ENCODE results near the gene PACS1. TPM values are rescaled to one million over a fixed set of nuclear protein-coding genes. Genes with fewer than 3 reads are reported as not detected.
"Not testable (repeated sequence)": the region's sequence is repeated elsewhere in the genome, so short reads cannot be mapped to it uniquely, and the experiment has no call there.

PACS1 gene
- total and polyA plus RNA-seq, 2 donors (not counting 1 experiment from before 2014, with no cell fraction given) = 25.9 to 28.5 TPM

GRCh38 chr11:66247801-66248200 is 177.7 kb downstream of the PACS1 start:
- no peaks in the 10 kb centered on the region for H3K27me3 ChIP-seq (ENCODE audit: control insufficient read depth, insufficient read depth, low read length)
- no peaks in the 10 kb centered on the region for H4K20me1 ChIP-seq (ENCODE audit: control insufficient read depth, extremely low read depth, insufficient read depth, low read length)
- H3K36me3 ChIP-seq (ENCODE audit: control insufficient read depth, insufficient read depth, low read length) = peaks cover 8% of the 10 kb centered on the region
- H3K27ac ChIP-seq (ENCODE audit: insufficient read depth, low read length) = no peak overlapping the region
- no peaks in the 10 kb centered on the region for H3K79me2 ChIP-seq (ENCODE audit: control insufficient read depth, insufficient read depth, low read length)
- H3K4me2 ChIP-seq (ENCODE audit: extremely low read depth, insufficient read depth, low read length) = no peak overlapping the region
- H2AFZ ChIP-seq (ENCODE audit: low read length) = no peak overlapping the region
- no peaks in the 10 kb centered on the region for H3K4me1 ChIP-seq (ENCODE audit: control insufficient read depth, extremely low read depth, insufficient read depth, low read length)
- H3K9me3 ChIP-seq (ENCODE audit: control insufficient read depth, insufficient read depth, low read depth, low read length) = no peaks in the 10 kb centered on the region
- no peak overlapping the region for H3K4me3 ChIP-seq (replicated peaks in 1 of 4; ENCODE audit: control extremely low read depth in 1 of 4, insufficient read depth in 1 of 4, low read depth in 3 of 4, low read length in 4 of 4)
- TF ChIP-seq EZH2 (IDR thresholded peaks at IDR 0.05; ENCODE audit: low read length, missing control alignments) (no peak), CTCF (conservative IDR thresholded peaks at IDR 0.05 in 1 of 2, IDR thresholded peaks at IDR 0.05 in 1 of 2; ENCODE audit: low read depth in 1 of 2, low read length in 2 of 2) (no peak)
- H3K9ac ChIP-seq (ENCODE audit: insufficient read depth, low read length) = no peak overlapping the region
- no peak for DNase-seq (ENCODE audit: low read depth in 2 of 2)

GRCh38 chr11:66248903-66249302 is 178.8 kb downstream of the PACS1 start:
- Histone ChIP-seq H3K4me1 (ENCODE audit: control insufficient read depth, extremely low read depth, insufficient read depth, low read length) (no peaks in the 10 kb centered on the region), H3K9me3 (ENCODE audit: control insufficient read depth, insufficient read depth, low read depth, low read length) (no peaks in the 10 kb centered on the region), H3K36me3 (ENCODE audit: control insufficient read depth, insufficient read depth, low read length) (peaks cover 6% of the 10 kb centered on the region), H2AFZ (ENCODE audit: low read length) (no peak overlapping the region), H3K4me3 (replicated peaks in 1 of 4; ENCODE audit: control extremely low read depth in 1 of 4, insufficient read depth in 1 of 4, low read depth in 3 of 4, low read length in 4 of 4) (no peak overlapping the region), H3K9ac (ENCODE audit: insufficient read depth, low read length) (no peak overlapping the region), H3K4me2 (ENCODE audit: extremely low read depth, insufficient read depth, low read length) (no peak overlapping the region), H3K79me2 (ENCODE audit: control insufficient read depth, insufficient read depth, low read length) (no peaks in the 10 kb centered on the region), H3K27ac (ENCODE audit: insufficient read depth, low read length) (no peak overlapping the region), H3K27me3 (ENCODE audit: control insufficient read depth, insufficient read depth, low read length) (no peaks in the 10 kb centered on the region), H4K20me1 (ENCODE audit: control insufficient read depth, extremely low read depth, insufficient read depth, low read length) (no peaks in the 10 kb centered on the region)
- DNase-seq (ENCODE audit: low read depth in 2 of 2) = no peak
- TF ChIP-seq CTCF (conservative IDR thresholded peaks at IDR 0.05 in 1 of 2, IDR thresholded peaks at IDR 0.05 in 1 of 2; ENCODE audit: low read depth in 1 of 2, low read length in 2 of 2) (no peak), EZH2 (IDR thresholded peaks at IDR 0.05; ENCODE audit: low read length, missing control alignments) (no peak)

GRCh38 chr11:66251809-66252208 is 181.7 kb downstream of the PACS1 start:
- DNase-seq (ENCODE audit: low read depth in 2 of 2) = no peak
- H2AFZ ChIP-seq (ENCODE audit: low read length) = no peak overlapping the region
- peaks cover 4% of the 10 kb centered on the region for H3K36me3 ChIP-seq (ENCODE audit: control insufficient read depth, insufficient read depth, low read length)
- no peaks in the 10 kb centered on the region for H4K20me1 ChIP-seq (ENCODE audit: control insufficient read depth, extremely low read depth, insufficient read depth, low read length)
- no peaks in the 10 kb centered on the region for H3K9me3 ChIP-seq (ENCODE audit: control insufficient read depth, insufficient read depth, low read depth, low read length)
- no peak overlapping the region for H3K4me2 ChIP-seq (ENCODE audit: extremely low read depth, insufficient read depth, low read length)
- H3K27me3 ChIP-seq (ENCODE audit: control insufficient read depth, insufficient read depth, low read length) = no peaks in the 10 kb centered on the region
- no peaks in the 10 kb centered on the region for H3K79me2 ChIP-seq (ENCODE audit: control insufficient read depth, insufficient read depth, low read length)
- no peaks in the 10 kb centered on the region for H3K4me1 ChIP-seq (ENCODE audit: control insufficient read depth, extremely low read depth, insufficient read depth, low read length)
- H3K27ac ChIP-seq (ENCODE audit: insufficient read depth, low read length) = no peak overlapping the region
- H3K9ac ChIP-seq (ENCODE audit: insufficient read depth, low read length) = no peak overlapping the region
- TF ChIP-seq EZH2 (IDR thresholded peaks at IDR 0.05; ENCODE audit: low read length, missing control alignments) (no peak), CTCF (conservative IDR thresholded peaks at IDR 0.05 in 1 of 2, IDR thresholded peaks at IDR 0.05 in 1 of 2; ENCODE audit: low read depth in 1 of 2, low read length in 2 of 2) (no peak)
- H3K4me3 ChIP-seq (replicated peaks in 1 of 4; ENCODE audit: control extremely low read depth in 1 of 4, insufficient read depth in 1 of 4, low read depth in 3 of 4, low read length in 4 of 4) = no peak overlapping the region

- not testable (repeated sequence) for H3K27ac ChIP-seq (ENCODE audit: insufficient read depth, low read length); H3K4me1 ChIP-seq (ENCODE audit: control insufficient read depth, extremely low read depth, insufficient read depth, low read length); H3K79me2 ChIP-seq (ENCODE audit: control insufficient read depth, insufficient read depth, low read length); H3K4me2 ChIP-seq (ENCODE audit: extremely low read depth, insufficient read depth, low read length); H3K4me3 ChIP-seq (replicated peaks in 1 of 4; ENCODE audit: control extremely low read depth in 1 of 4, insufficient read depth in 1 of 4, low read depth in 3 of 4, low read length in 4 of 4); H4K20me1 ChIP-seq (ENCODE audit: control insufficient read depth, extremely low read depth, insufficient read depth, low read length); H3K27me3 ChIP-seq (ENCODE audit: control insufficient read depth, insufficient read depth, low read length); DNase-seq (ENCODE audit: low read depth in 2 of 2); H2AFZ ChIP-seq (ENCODE audit: low read length); H3K9me3 ChIP-seq (ENCODE audit: control insufficient read depth, insufficient read depth, low read depth, low read length); H3K9ac ChIP-seq (ENCODE audit: insufficient read depth, low read length); H3K36me3 ChIP-seq (ENCODE audit: control insufficient read depth, insufficient read depth, low read length)
Measured at GRCh38 chr11:66253081-66253480, 183.0 kb downstream of the PACS1 start.

Measured in fibroblast of lung (primary cell).